Measurements from ENCODE around the gene FARS2.

- no peak for TF ChIP-seq CTCF (IDR thresholded peaks at IDR 0.05)
- TF ChIP-seq POLR2AphosphoS5 (IDR thresholded peaks at IDR 0.05), result no peak
- TF ChIP-seq POLR2A (IDR thresholded peaks at IDR 0.05), result no peak
- TF ChIP-seq EP300 (IDR thresholded peaks at IDR 0.05; ENCODE audit: low read depth), result no peak
Measured at GRCh38 chr6:5472571-5472970, 211.3 kb downstream of the FARS2 start.

Data from transverse colon (tissue), 4 donors.